GM19395 (cell line): ENCODE results near the gene TFF3.

Experiments used
- ATAC-seq: cut with Tn5 transposase; IDR thresholded peaks from one replicate; pipeline ENCODE4 v1.9.1; 2021; ENCODE audit warnings: mild to moderate bottlenecking, moderate library complexity; ENCODE audit not compliant: unreplicated experiment

The TFF3 gene

GRCh38 chr21:42315296-42315891 is at the start of gene TFF3:
TSS of gene TFF3 (minus strand) at chr21:42315409. CDS start at chr21:42315374, 35 bp downstream.
- ATAC-seq, result no peak

GRCh38 chr21:42364304-42364865 is 49.2 kb upstream of the TFF3 start:
- ATAC-seq, result no peak

- ATAC-seq, result no peak
Observed at GRCh38 chr21:42363312-42363711, 48.1 kb upstream of the TFF3 start.

GRCh38 chr21:42362700-42363099 is 47.5 kb upstream of the TFF3 start:
- ATAC-seq, result no peak

- ATAC-seq, result no peak
Observed at GRCh38 chr21:42362198-42362597, 47.0 kb upstream of the TFF3 start.

- no peak for ATAC-seq
Observed at GRCh38 chr21:42361286-42361685, 46.1 kb upstream of the TFF3 start.

GRCh38 chr21:42360317-42360716 is 45.1 kb upstream of the TFF3 start:
- ATAC-seq, result no peak

GRCh38 chr21:42358937-42359336 is 43.7 kb upstream of the TFF3 start:
- no peak for ATAC-seq

GRCh38 chr21:42358261-42358660 is 43.1 kb upstream of the TFF3 start:
- ATAC-seq, result no peak

GRCh38 chr21:42357307-42357706 is 42.1 kb upstream of the TFF3 start:
- no peak for ATAC-seq

GRCh38 chr21:42356650-42357049 is 41.4 kb upstream of the TFF3 start:
- no peak for ATAC-seq

GRCh38 chr21:42356046-42356445 is 40.8 kb upstream of the TFF3 start:
- no peak for ATAC-seq

- no peak for ATAC-seq
Observed at GRCh38 chr21:42353623-42354022, 38.4 kb upstream of the TFF3 start.

GRCh38 chr21:42352441-42353095 is 37.4 kb upstream of the TFF3 start:
- no peak for ATAC-seq

- ATAC-seq, result no peak
Observed at GRCh38 chr21:42351626-42352440, 36.6 kb upstream of the TFF3 start.

GRCh38 chr21:42350927-42351426 is 35.8 kb upstream of the TFF3 start, which contains the start of gene TFF2:
TSS of gene TFF2 (minus strand) at chr21:42350994. CDS start at chr21:42350957, 37 bp downstream.
- no peak for ATAC-seq

- no peak for ATAC-seq
Observed at GRCh38 chr21:42350318-42350910, 35.2 kb upstream of the TFF3 start.

- no peak for ATAC-seq
Observed at GRCh38 chr21:42349420-42350317, 34.5 kb upstream of the TFF3 start.

- ATAC-seq, result no peak
Observed at GRCh38 chr21:42348762-42349161, 33.6 kb upstream of the TFF3 start.
